ENCODE data around the gene RIPPLY1. TPM values are rescaled to one million over a fixed set of nuclear protein-coding genes. Genes with fewer than 3 reads are reported as not detected.

The RIPPLY1 gene
- total and polyA plus RNA-seq, 2 experiments from 2014 or later: 0.21 TPM; not detected in 1

DNA sequence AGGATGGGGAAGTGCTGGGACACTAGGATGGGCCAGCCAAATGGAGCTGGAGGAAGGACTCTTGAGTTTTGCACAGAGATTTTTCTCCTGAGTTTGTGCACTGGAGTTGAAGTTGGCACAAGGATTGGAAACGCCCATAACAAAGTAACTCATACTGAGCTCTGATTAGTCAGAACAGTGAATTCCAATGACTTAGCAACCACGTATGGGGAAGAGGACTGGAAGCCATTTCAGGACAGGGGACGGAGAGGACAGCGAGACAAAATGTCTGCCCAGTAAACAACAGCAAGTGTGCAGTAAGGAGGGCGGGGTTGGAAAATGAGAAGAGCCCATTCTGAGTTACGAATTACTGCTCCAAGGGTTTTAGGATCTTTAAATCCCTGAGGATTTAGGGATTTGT lies 5.9 kb downstream of the RIPPLY1 start:
- TF ChIP-seq EZH2phosphoT487 (IDR thresholded peaks at IDR 0.05; ENCODE audit: low read depth, severe bottlenecking, unreplicated experiment) (no peak), EZH2 (IDR thresholded peaks at IDR 0.05; ENCODE audit: borderline replicate concordance) (no peak)
- TF ChIP-seq, protein P1, sequence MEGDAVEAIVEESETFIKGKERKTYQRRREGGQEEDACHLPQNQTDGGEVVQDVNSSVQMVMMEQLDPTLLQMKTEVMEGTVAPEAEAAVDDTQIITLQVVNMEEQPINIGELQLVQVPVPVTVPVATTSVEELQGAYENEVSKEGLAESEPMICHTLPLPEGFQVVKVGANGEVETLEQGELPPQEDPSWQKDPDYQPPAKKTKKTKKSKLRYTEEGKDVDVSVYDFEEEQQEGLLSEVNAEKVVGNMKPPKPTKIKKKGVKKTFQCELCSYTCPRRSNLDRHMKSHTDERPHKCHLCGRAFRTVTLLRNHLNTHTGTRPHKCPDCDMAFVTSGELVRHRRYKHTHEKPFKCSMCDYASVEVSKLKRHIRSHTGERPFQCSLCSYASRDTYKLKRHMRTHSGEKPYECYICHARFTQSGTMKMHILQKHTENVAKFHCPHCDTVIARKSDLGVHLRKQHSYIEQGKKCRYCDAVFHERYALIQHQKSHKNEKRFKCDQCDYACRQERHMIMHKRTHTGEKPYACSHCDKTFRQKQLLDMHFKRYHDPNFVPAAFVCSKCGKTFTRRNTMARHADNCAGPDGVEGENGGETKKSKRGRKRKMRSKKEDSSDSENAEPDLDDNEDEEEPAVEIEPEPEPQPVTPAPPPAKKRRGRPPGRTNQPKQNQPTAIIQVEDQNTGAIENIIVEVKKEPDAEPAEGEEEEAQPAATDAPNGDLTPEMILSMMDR (IDR thresholded peaks at IDR 0.05; ENCODE audit: poor library complexity): no peak
- H3K27ac ChIP-seq: no peak overlapping the region
- no peaks in the 10 kb centered on the region for H3K9me2 ChIP-seq (replicated peaks; ENCODE audit: insufficient read depth)
- H3K36me3 ChIP-seq (replicated peaks; ENCODE audit: insufficient read depth, low read depth): no peaks in the 10 kb centered on the region
- H3K27me3 ChIP-seq: no peaks in the 10 kb centered on the region
- H3K4me1 ChIP-seq (ENCODE audit: insufficient read depth): no peaks in the 10 kb centered on the region
- no peaks in the 10 kb centered on the region for H3K79me2 ChIP-seq
- no peaks in the 10 kb centered on the region for H4K20me1 ChIP-seq (ENCODE audit: insufficient read depth, poor library complexity, severe bottlenecking)
- WGBS (ENCODE audit: low lambda C conversion rate, missing lambda C conversion rate): 70% methylated on average over 6 of the region's 6 CpGs
- no peak for DNase-seq (ENCODE audit: low spot score)
- no peak overlapping the region for H2AFZ ChIP-seq
- no peaks in the 10 kb centered on the region for H3K9me3 ChIP-seq (ENCODE audit: low read depth)
- no peak overlapping the region for H3K4me3 ChIP-seq
- H3K4me2 ChIP-seq: no peak overlapping the region

DNA sequence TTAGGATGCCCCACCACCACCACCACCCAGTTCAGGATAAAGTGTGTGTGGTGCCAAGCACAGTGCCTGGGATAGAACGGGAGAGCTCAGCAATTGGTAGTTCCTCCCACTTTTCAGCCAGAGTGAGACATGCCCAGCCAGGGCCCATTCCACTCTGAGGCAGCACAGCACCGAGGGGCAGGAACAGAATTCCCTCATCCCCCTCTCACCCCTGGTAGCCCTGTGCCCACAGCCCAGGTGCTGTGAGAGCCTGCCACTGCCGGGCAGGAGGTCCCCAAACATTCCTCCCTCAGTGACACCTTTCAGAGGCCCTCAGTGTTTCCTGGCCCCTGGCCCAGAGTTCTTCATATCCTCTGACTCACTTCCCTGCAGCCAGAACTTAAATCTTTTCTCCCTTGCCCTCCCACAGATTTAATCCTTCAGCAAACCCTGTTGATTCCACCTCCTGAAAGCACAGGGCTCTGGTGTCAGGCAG lies 8.1 kb downstream of the RIPPLY1 start:
- no peak overlapping the region for H3K27ac ChIP-seq
- no peaks in the 10 kb centered on the region for H3K36me3 ChIP-seq (replicated peaks; ENCODE audit: insufficient read depth, low read depth)
- H2AFZ ChIP-seq: no peak overlapping the region
- no peaks in the 10 kb centered on the region for H3K4me1 ChIP-seq (ENCODE audit: insufficient read depth)
- H3K4me3 ChIP-seq: no peak overlapping the region
- H3K79me2 ChIP-seq: no peaks in the 10 kb centered on the region
- no peaks in the 10 kb centered on the region for H3K9me2 ChIP-seq (replicated peaks; ENCODE audit: insufficient read depth)
- WGBS (ENCODE audit: low lambda C conversion rate, missing lambda C conversion rate): 56% methylated on average over 3 of the region's 3 CpGs
- H4K20me1 ChIP-seq (ENCODE audit: insufficient read depth, poor library complexity, severe bottlenecking): no peaks in the 10 kb centered on the region
- no peaks in the 10 kb centered on the region for H3K9me3 ChIP-seq (ENCODE audit: low read depth)
- H3K27me3 ChIP-seq: no peaks in the 10 kb centered on the region
- TF ChIP-seq EZH2phosphoT487 (IDR thresholded peaks at IDR 0.05; ENCODE audit: low read depth, severe bottlenecking, unreplicated experiment): no peak
- TF ChIP-seq, protein P1 (IDR thresholded peaks at IDR 0.05; ENCODE audit: poor library complexity): no peak
- no peak overlapping the region for H3K4me2 ChIP-seq
- peak; percentile 47 for DNase-seq (ENCODE audit: low spot score)

DNA sequence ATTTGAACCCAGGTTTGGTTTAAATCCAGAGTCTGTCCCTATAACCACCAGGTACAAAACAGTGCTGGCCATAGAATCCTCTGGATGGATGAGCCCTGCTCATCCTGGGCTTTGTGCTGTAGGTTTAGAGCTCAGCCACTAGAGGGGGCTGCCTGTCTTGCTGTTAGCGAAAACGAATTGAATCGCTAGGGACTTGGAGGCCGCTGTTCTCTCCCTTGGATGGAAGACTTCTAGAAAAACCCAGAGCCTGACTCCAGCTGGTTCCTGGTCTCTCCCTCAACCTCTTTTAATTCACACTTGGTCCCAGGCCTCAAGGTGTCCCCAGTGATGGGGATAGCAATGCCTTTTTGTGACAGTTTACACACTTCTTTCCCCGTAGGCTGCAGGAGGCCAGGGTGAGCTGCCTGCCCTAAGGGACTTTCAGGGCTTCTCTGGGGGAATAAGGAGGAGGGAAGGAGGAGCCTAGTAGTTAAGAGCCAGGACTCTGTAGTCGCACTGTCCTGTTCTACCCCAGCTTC lies 8.7 kb downstream of the RIPPLY1 start:
- Histone ChIP-seq H3K4me1 (ENCODE audit: insufficient read depth) (no peaks in the 10 kb centered on the region), H3K9me2 (replicated peaks; ENCODE audit: insufficient read depth) (no peaks in the 10 kb centered on the region), H3K27ac (no peak overlapping the region), H4K20me1 (ENCODE audit: insufficient read depth, poor library complexity, severe bottlenecking) (no peaks in the 10 kb centered on the region), H3K4me2 (no peak overlapping the region), H3K27me3 (no peaks in the 10 kb centered on the region), H3K79me2 (no peaks in the 10 kb centered on the region), H3K9me3 (ENCODE audit: low read depth) (no peaks in the 10 kb centered on the region), H3K4me3 (no peak overlapping the region), H2AFZ (no peak overlapping the region), H3K36me3 (replicated peaks; ENCODE audit: insufficient read depth, low read depth) (no peaks in the 10 kb centered on the region)
- TF ChIP-seq, protein P1 (IDR thresholded peaks at IDR 0.05; ENCODE audit: poor library complexity): peak; percentile 70
- no peak for TF ChIP-seq EZH2phosphoT487 (IDR thresholded peaks at IDR 0.05; ENCODE audit: low read depth, severe bottlenecking, unreplicated experiment)
- peak; percentile 79 for DNase-seq (ENCODE audit: low spot score)
- 24% methylated on average over 6 of the region's 6 CpGs for WGBS (ENCODE audit: low lambda C conversion rate, missing lambda C conversion rate)

Measured in hepatocyte (in vitro differentiated cells).